ENCODE data around the gene MRC2.
"Not testable (repeated sequence)": the region's sequence is repeated elsewhere in the genome, so short reads cannot be mapped to it uniquely, and the experiment has no call there.

Gene MRC2

DNA sequence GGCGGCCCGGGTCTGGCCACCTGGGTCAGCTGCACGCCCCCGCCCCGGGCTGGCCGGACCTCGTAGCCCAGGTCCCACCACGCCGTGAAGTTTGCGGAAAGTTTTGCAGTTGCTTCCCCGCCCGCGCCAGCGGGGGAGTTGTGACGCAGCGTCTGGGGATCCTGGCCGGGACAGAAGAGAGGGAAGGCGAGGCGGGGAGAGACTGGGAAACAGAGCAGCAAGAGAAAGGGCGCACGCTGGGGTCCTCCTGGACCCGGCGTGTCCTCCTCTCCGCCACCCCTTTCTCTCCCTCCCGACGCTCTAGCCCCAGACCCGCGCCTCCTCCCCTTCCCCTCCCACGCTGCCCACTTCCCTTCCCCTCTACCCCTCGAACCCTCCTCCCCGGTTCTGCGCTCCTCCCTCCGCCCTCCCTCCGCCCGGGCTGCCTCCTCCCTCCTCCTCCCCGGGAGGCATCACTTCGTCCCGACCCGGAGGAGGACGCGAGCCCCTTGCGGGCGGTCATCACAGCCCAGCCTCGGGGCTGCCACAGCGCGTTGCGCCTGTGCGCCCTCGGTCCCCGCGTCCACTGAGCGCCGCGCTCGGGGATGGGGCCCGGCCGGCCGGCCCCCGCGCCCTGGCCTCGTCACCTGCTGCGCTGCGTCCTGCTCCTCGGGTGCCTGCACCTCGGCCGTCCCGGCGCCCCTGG is at the start of gene MRC2:
TSS of gene MRC2 (plus strand) at position 452 of the 685 bp plus-strand sequence. CDS start at position 585, 133 bp downstream.
- no peak for DNase-seq

DNA sequence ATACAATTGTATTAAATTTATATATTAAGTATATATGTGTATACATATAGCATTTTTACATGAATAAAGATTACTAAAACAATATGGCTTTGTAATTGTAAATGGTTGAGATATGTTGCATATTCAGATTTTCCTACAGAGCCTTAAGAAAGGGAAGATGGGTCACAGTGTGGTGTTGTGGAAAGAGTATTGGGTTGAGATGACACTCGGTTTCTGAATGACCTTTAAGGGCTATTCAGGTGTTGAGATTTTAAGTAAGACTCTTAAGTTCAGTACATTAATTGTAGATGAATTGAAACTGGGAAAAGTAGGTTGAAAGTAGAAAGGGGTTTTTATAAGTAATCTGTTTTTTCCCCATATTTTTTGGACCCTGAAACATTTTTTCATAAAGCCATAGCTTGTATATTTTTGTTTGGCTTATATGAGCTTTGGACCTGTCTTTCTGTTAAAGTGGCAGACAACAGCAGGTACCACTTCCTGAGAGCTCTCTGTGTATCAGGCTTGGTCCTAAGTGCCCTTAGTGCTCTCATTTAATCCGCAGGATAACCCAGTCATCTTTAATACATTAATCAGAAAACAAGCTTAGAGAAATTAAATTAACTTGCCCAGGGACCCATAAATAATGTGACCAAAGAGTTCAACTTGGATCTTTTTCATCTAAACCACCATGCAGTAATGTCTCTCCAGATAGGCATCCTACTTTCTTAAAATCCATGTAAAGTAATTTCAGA is 48.5 kb upstream of the MRC2 start:
- no peak for DNase-seq

- DNase-seq: no peak
Observed at GRCh38 chr17:62580947-62581346, 46.5 kb upstream of the MRC2 start.

DNA sequence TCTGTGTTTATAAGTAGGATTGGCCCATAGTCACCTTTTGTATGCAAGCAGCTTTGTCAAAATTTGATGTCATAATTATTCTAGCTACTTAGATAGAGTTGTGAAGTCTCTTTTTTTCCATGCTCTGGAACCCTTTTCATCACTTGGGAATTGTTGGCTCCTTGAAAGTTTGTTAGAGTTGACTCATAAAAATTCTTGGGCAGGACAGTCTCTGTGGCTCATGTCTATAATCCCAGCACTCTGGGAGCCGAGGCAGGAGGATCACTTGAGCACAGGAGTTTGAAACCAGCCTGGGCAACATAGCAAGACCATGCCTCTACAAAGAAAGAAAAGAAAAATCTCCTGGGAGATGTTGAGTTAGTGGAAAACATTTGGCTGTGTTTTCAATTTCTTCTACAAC is 45.7 kb upstream of the MRC2 start:
- DNase-seq: no peak

DNA sequence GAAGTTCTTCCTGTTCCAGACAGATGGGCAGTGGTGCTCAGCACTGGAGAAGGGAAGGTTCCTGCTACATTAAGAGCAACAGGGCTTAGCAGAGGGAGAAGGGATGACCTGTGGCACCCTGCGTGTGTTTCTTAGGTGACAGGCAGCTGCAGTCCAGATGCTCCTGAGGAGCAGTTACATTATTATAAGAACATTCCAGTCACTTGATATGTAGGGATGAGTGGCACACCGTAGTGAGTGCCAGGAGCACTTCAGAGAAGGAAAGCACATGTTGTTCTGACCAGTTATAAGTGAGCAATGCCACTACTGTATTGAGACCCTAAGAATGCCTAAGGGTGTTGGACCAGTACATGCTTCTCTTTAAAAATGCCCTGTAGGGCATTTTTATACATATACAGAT is 39.9 kb upstream of the MRC2 start:
- DNase-seq: peak; percentile 13

GRCh38 chr17:62588109-62588508 is 39.4 kb upstream of the MRC2 start:
- DNase-seq: no peak

GRCh38 chr17:62591333-62591732 is 36.1 kb upstream of the MRC2 start:
- no peak for DNase-seq

- DNase-seq: not testable (repeated sequence)
Observed at GRCh38 chr17:62591822-62592221, 35.6 kb upstream of the MRC2 start.

DNA sequence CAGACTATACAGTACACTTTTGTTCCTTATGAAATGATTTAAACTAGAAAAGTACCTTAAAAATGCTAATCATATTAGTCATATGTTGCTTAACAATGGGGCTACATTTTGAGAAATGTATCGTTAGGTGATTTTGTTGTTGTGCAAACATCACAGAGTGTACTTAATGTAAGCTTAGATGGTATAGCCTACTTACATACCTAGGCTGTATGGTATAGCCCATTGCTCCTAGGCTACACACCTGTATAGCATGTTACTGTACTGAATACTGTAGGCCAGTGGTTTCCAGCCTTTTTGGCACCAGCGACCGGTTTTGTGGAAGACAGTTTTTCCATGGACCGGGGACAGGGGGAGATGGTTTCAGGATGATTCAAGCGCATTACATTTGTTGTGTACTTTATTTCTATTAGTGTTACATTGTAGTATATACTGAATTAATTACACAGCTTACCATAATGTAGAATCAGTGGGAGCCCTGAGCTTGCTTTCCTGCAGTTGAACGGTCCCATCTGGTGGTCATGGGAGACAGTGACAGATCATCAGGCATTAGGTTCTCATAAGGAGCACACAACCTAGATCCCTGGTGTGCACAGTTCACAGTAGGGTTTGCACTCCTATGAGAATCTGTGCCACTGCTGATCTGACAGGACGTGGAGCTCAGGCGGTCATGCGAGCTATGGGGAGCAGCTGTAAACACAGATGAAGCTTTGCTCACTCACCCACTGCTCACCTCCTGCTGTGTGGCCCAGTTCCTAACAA is 35.0 kb upstream of the MRC2 start:
- no peak for DNase-seq

DNA sequence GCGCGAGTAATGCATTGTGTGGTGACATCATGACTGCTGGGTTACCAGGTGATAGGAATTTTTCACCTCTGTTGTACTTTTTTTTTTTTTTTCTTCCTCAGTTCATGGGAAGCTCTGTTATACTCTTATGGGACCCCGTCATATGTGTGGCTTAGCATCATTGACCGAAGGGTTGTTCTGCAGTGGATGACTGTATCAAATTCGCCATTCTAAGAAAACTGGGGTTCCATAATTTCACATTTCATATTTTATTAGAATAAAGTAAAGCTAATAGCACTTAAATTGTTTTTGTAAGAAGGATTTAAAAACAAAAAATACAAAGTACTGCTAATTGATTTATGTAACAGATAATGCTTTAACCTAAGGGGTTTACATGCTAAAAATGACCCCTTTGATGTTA is 32.0 kb upstream of the MRC2 start:
- no peak for DNase-seq

DNA sequence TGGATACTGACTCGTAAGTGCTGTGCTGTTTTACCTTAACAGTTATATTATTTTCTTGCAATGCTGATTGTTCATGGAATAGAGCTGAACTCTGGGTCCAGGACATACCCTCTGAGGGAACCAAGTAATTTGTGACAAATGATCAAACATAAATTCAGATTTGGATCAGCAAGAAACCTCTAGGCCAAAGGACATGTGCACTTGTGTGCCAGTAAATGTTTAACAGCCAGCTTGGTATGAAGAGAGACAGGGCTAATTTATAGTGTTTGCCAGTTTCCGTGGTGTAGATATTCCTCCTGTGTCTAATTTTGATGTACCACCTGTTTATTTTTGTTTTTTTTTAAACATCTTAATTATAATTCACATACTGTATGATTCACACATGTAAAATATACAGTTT is 30.8 kb upstream of the MRC2 start:
- no peak for DNase-seq

DNA sequence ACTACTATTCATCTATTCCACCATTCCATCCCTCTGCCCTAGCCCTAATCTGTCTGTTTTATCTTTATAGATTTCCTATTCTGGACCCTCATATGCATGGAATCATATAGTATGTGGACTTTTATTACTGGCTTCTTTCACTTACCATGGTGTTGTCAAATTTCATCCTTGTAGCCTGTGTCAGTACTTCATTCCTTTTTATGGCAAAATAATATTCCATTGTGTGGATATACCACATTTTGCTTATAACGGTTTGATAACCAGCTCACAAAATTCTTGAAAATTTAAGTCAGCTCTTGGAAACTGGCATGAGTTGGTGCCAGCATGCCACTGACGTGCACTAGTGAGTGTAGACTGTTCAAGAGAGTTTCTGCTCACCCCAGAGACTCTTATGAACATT is 30.3 kb upstream of the MRC2 start:
- DNase-seq: no peak

GRCh38 chr17:62597920-62598319 is 29.6 kb upstream of the MRC2 start:
- no peak for DNase-seq

- DNase-seq: no peak
Observed at GRCh38 chr17:62599964-62600657, 27.4 kb upstream of the MRC2 start.

GRCh38 chr17:62600805-62601204 is 26.7 kb upstream of the MRC2 start:
- no peak for DNase-seq

DNA sequence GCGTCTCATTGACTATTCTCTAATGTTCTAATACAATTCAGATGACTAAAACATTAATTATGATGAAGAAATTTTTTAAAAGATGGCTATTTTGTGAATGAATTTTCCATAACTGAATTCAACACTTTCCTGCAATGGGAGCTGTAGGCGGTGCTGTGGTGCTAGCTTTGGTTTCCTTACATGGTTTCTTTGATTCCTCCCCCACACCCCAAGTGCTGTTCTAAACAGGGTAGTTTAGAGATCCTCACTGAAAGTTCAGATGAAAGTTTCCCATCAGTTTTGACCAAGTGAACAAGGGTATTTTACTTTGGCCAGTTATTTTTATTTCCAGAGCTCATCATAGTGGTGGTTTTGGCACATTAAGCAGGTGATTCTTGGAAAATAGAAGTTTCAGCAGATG is 26.0 kb upstream of the MRC2 start:
- DNase-seq: no peak

- not testable (repeated sequence) for DNase-seq
Observed at GRCh38 chr17:62603783-62604182, 23.7 kb upstream of the MRC2 start.

- DNase-seq: no peak
Observed at GRCh38 chr17:62605588-62605987, 21.9 kb upstream of the MRC2 start.

DNA sequence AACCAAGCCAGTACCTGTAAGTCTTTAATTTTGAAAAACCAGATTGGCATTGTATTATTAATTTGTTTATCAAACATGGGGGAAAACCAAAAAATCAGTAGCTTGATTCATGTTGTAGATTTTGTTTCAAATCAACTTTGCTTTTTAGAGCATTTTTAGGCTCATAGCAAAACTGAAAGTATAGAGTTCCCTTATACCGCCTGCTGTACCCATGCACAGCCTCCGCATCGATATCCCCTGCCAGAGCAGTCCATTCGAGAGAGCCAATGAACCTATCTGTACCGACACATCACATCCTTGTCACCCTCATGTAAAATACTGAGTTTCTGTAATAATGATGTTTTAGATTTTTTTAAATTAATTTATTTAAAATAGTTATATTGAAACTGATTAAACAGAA is 16.2 kb upstream of the MRC2 start:
- no peak for DNase-seq

DNA sequence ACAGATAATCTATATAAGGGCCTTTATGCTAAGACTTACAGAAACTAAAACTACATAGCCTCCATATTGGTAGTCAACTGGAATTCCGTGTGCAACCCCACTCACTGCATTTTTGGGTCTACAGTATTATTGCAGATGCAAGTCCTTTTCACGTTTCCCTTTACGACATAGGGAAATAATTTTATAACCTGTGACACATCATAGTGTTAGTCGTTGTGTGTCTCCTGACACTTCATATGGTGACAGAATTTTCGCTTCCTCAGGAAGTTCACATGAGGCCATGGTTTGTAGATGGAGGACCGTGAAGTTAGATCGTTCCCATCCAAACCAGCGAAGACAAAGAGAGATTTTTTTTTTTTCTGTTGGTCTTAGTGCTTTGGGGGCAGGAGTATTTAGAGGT is 15.7 kb upstream of the MRC2 start:
- DNase-seq: no peak

- DNase-seq: not testable (repeated sequence)
Observed at GRCh38 chr17:62612289-62612688, 15.2 kb upstream of the MRC2 start.

- DNase-seq: not testable (repeated sequence)
Observed at GRCh38 chr17:62613095-62613494, 14.4 kb upstream of the MRC2 start.

GRCh38 chr17:62614142-62614541 is 13.3 kb upstream of the MRC2 start:
- peak; percentile 76 for DNase-seq

Data from NCI-H2171 treated with DMSO at 0.1 percent for 48 hours (cell line).